ENCODE data around the gene NTSR2.
"Not testable (repeated sequence)": the region's sequence is repeated elsewhere in the genome, so short reads cannot be mapped to it uniquely, and the experiment has no call there.

NTSR2 gene

GRCh38 chr2:11662882-11663281, 7.1 kb downstream of the NTSR2 start:
- H3K9ac ChIP-seq: no peak overlapping the region
- no peak for TF ChIP-seq CTCF (IDR thresholded peaks at IDR 0.05)
- H3K36me3 ChIP-seq (ENCODE audit: control insufficient read depth, insufficient read depth, low read length): no peaks in the 10 kb centered on the region
- no peaks in the 10 kb centered on the region for H3K4me1 ChIP-seq
- no peaks in the 10 kb centered on the region for H3K79me2 ChIP-seq
- no peak overlapping the region for H3K4me2 ChIP-seq (ENCODE audit: low read length)
- no peak overlapping the region for H3K27ac ChIP-seq
- H3K27me3 ChIP-seq (ENCODE audit: control insufficient read depth, insufficient read depth, low read length): no peaks in the 10 kb centered on the region
- no peak overlapping the region for H2AFZ ChIP-seq
- H3K9me3 ChIP-seq (ENCODE audit: control insufficient read depth, low read length): no peaks in the 10 kb centered on the region
- no peak overlapping the region for H3K4me3 ChIP-seq (ENCODE audit: low read depth, low read length)

- H3K27me3 ChIP-seq (ENCODE audit: control insufficient read depth, insufficient read depth, low read length): no peaks in the 10 kb centered on the region
- H3K9me3 ChIP-seq (ENCODE audit: control insufficient read depth, low read length): no peaks in the 10 kb centered on the region
- no peak overlapping the region for H2AFZ ChIP-seq
- H3K4me2 ChIP-seq (ENCODE audit: low read length): no peak overlapping the region
- no peaks in the 10 kb centered on the region for H3K36me3 ChIP-seq (ENCODE audit: control insufficient read depth, insufficient read depth, low read length)
- no peaks in the 10 kb centered on the region for H3K4me1 ChIP-seq
- no peak overlapping the region for H3K4me3 ChIP-seq (ENCODE audit: low read depth, low read length)
- H3K79me2 ChIP-seq: no peaks in the 10 kb centered on the region
- H3K27ac ChIP-seq: no peak overlapping the region
- no peak overlapping the region for H3K9ac ChIP-seq
- TF ChIP-seq CTCF (IDR thresholded peaks at IDR 0.05): no peak
These were observed 8.0 kb downstream of the NTSR2 start for GRCh38 chr2:11661891-11662435.

GRCh38 chr2:11660396-11660795, 9.6 kb downstream of the NTSR2 start:
- not testable (repeated sequence) for H3K4me2 ChIP-seq (ENCODE audit: low read length); H3K27ac ChIP-seq; H3K36me3 ChIP-seq (ENCODE audit: control insufficient read depth, insufficient read depth, low read length); H2AFZ ChIP-seq; H3K9me3 ChIP-seq (ENCODE audit: control insufficient read depth, low read length); H3K79me2 ChIP-seq; H3K9ac ChIP-seq; H3K4me3 ChIP-seq (ENCODE audit: low read depth, low read length); H3K4me1 ChIP-seq; H3K27me3 ChIP-seq (ENCODE audit: control insufficient read depth, insufficient read depth, low read length)

GRCh38 chr2:11659851-11660250, 10.1 kb downstream of the NTSR2 start:
- TF ChIP-seq CTCF (IDR thresholded peaks at IDR 0.05): no peak
- Histone ChIP-seq H3K4me1 (no peaks in the 10 kb centered on the region), H3K4me3 (ENCODE audit: low read depth, low read length) (no peak overlapping the region), H3K9ac (no peak overlapping the region), H3K4me2 (ENCODE audit: low read length) (no peak overlapping the region), H3K27me3 (ENCODE audit: control insufficient read depth, insufficient read depth, low read length) (no peaks in the 10 kb centered on the region), H3K36me3 (ENCODE audit: control insufficient read depth, insufficient read depth, low read length) (no peaks in the 10 kb centered on the region), H3K79me2 (no peaks in the 10 kb centered on the region), H3K27ac (no peak overlapping the region), H2AFZ (no peak overlapping the region), H3K9me3 (ENCODE audit: control insufficient read depth, low read length) (no peaks in the 10 kb centered on the region)

- no peak overlapping the region for H3K9ac ChIP-seq
- H2AFZ ChIP-seq: no peak overlapping the region
- H3K4me1 ChIP-seq: no peaks in the 10 kb centered on the region
These were observed 10.9 kb downstream of the NTSR2 start for GRCh38 chr2:11659115-11659475.

More at GRCh38 chr2:11659115-11659475, 10.9 kb downstream of the NTSR2 start:
- H3K4me3 ChIP-seq (ENCODE audit: low read depth, low read length): no peak overlapping the region
- H3K9me3 ChIP-seq (ENCODE audit: control insufficient read depth, low read length): no peaks in the 10 kb centered on the region
- H3K36me3 ChIP-seq (ENCODE audit: control insufficient read depth, insufficient read depth, low read length): no peaks in the 10 kb centered on the region
- H3K27ac ChIP-seq: no peak overlapping the region
- no peak for TF ChIP-seq CTCF (IDR thresholded peaks at IDR 0.05)
- no peak overlapping the region for H3K4me2 ChIP-seq (ENCODE audit: low read length)
- H3K79me2 ChIP-seq: no peaks in the 10 kb centered on the region
- no peaks in the 10 kb centered on the region for H3K27me3 ChIP-seq (ENCODE audit: control insufficient read depth, insufficient read depth, low read length)
